ENCODE data around the gene PIK3CG.
"Not testable (repeated sequence)": the region's sequence is repeated elsewhere in the genome, so short reads cannot be mapped to it uniquely, and the experiment has no call there.

Gene PIK3CG

GRCh38 chr7:106929616-106930015 is 64.5 kb downstream of the PIK3CG start:
- not testable (repeated sequence) for H3K4me2 ChIP-seq (ENCODE audit: low read length, poor library complexity, severe bottlenecking); H2AK5ac ChIP-seq (ENCODE audit: low read length, severe bottlenecking); H3K9ac ChIP-seq (ENCODE audit: low read length); H3K14ac ChIP-seq (ENCODE audit: low read length in 2 of 2); H3K23ac ChIP-seq (ENCODE audit: low read length in 2 of 2); H3K27ac ChIP-seq (ENCODE audit: low read length, poor library complexity, severe bottlenecking); H3K4me3 ChIP-seq (ENCODE audit: insufficient read depth in 1 of 2, low read depth in 1 of 2, low read length in 2 of 2); H2BK15ac ChIP-seq (ENCODE audit: low read depth, poor library complexity, severe bottlenecking); H3K36me3 ChIP-seq (ENCODE audit: control insufficient read depth in 1 of 2, insufficient read depth in 2 of 2, low read depth in 1 of 2, low read length in 2 of 2); H2AFZ ChIP-seq (ENCODE audit: low read depth, low read length); H2BK12ac ChIP-seq (ENCODE audit: low read length in 2 of 2); H3K18ac ChIP-seq (ENCODE audit: low read depth in 1 of 2, low read length in 2 of 2); H4K8ac ChIP-seq (ENCODE audit: low read length); DNase-seq; H3K4ac ChIP-seq (ENCODE audit: low read depth in 1 of 2, low read length in 2 of 2); H3K79me1 ChIP-seq (replicated peaks; ENCODE audit: low read length, poor library complexity, severe bottlenecking); H3K4me1 ChIP-seq (ENCODE audit: control insufficient read depth, insufficient read depth, low read depth, low read length); H3K9me3 ChIP-seq (ENCODE audit: control insufficient read depth, low read length); H2BK5ac ChIP-seq (ENCODE audit: low read depth, low read length, poor library complexity, severe bottlenecking); H2BK120ac ChIP-seq (ENCODE audit: low read depth, low read length); H4K91ac ChIP-seq (ENCODE audit: low read length); H3K27me3 ChIP-seq (ENCODE audit: control insufficient read depth in 1 of 2, insufficient read depth in 1 of 2, low read length in 2 of 2)
- WGBS = 100% methylated on average over 2 of the region's 2 CpGs

- H3K23ac ChIP-seq (ENCODE audit: low read length in 2 of 2) = no peak overlapping the region
- no peak overlapping the region for H4K8ac ChIP-seq (ENCODE audit: low read length)
- no peak overlapping the region for H3K9ac ChIP-seq (ENCODE audit: low read length)
- H3K9me3 ChIP-seq (ENCODE audit: control insufficient read depth, low read length) = no peaks in the 10 kb centered on the region
- no peak overlapping the region for H2BK12ac ChIP-seq (ENCODE audit: low read length in 2 of 2)
- H3K14ac ChIP-seq (ENCODE audit: low read length in 2 of 2) = no peak overlapping the region
- H3K27me3 ChIP-seq (ENCODE audit: control insufficient read depth in 1 of 2, insufficient read depth in 1 of 2, low read length in 2 of 2) = no peaks in the 10 kb centered on the region
- no peak overlapping the region for H3K4me2 ChIP-seq (ENCODE audit: low read length, poor library complexity, severe bottlenecking)
- no peak overlapping the region for H3K27ac ChIP-seq (ENCODE audit: low read length, poor library complexity, severe bottlenecking)
- no peak overlapping the region for H3K4ac ChIP-seq (ENCODE audit: low read depth in 1 of 2, low read length in 2 of 2)
- no peaks in the 10 kb centered on the region for H3K79me1 ChIP-seq (replicated peaks; ENCODE audit: low read length, poor library complexity, severe bottlenecking)
- no peaks in the 10 kb centered on the region for H3K4me1 ChIP-seq (ENCODE audit: control insufficient read depth, insufficient read depth, low read depth, low read length)
- no peak overlapping the region for H3K4me3 ChIP-seq (ENCODE audit: insufficient read depth in 1 of 2, low read depth in 1 of 2, low read length in 2 of 2)
- 97% methylated on average over 4 of the region's 6 CpGs for WGBS
- H2BK5ac ChIP-seq (ENCODE audit: low read depth, low read length, poor library complexity, severe bottlenecking) = no peak overlapping the region
- no peak overlapping the region for H2BK120ac ChIP-seq (ENCODE audit: low read depth, low read length)
- no peak overlapping the region for H2BK15ac ChIP-seq (ENCODE audit: low read depth, poor library complexity, severe bottlenecking)
- no peak for DNase-seq
- no peak overlapping the region for H2AFZ ChIP-seq (ENCODE audit: low read depth, low read length)
- H3K36me3 ChIP-seq (ENCODE audit: control insufficient read depth in 1 of 2, insufficient read depth in 2 of 2, low read depth in 1 of 2, low read length in 2 of 2) = no peaks in the 10 kb centered on the region
- no peak overlapping the region for H3K18ac ChIP-seq (ENCODE audit: low read depth in 1 of 2, low read length in 2 of 2)
- no peak overlapping the region for H2AK5ac ChIP-seq (ENCODE audit: low read length, severe bottlenecking)
- no peak overlapping the region for H4K91ac ChIP-seq (ENCODE audit: low read length)
These were observed 71.2 kb downstream of the PIK3CG start for GRCh38 chr7:106936236-106936635.

GRCh38 chr7:106938122-106938521 is 73.0 kb downstream of the PIK3CG start:
- H2AFZ ChIP-seq (ENCODE audit: low read depth, low read length); H3K9ac ChIP-seq (ENCODE audit: low read length); H3K4me2 ChIP-seq (ENCODE audit: low read length, poor library complexity, severe bottlenecking); DNase-seq; H4K91ac ChIP-seq (ENCODE audit: low read length); H2BK15ac ChIP-seq (ENCODE audit: low read depth, poor library complexity, severe bottlenecking); H3K79me1 ChIP-seq (replicated peaks; ENCODE audit: low read length, poor library complexity, severe bottlenecking); H2BK120ac ChIP-seq (ENCODE audit: low read depth, low read length); H3K14ac ChIP-seq (ENCODE audit: low read length in 2 of 2); H3K4me1 ChIP-seq (ENCODE audit: control insufficient read depth, insufficient read depth, low read depth, low read length); H3K4ac ChIP-seq (ENCODE audit: low read depth in 1 of 2, low read length in 2 of 2); H3K27me3 ChIP-seq (ENCODE audit: control insufficient read depth in 1 of 2, insufficient read depth in 1 of 2, low read length in 2 of 2); H3K18ac ChIP-seq (ENCODE audit: low read depth in 1 of 2, low read length in 2 of 2); H4K8ac ChIP-seq (ENCODE audit: low read length); H3K36me3 ChIP-seq (ENCODE audit: control insufficient read depth in 1 of 2, insufficient read depth in 2 of 2, low read depth in 1 of 2, low read length in 2 of 2); H2BK12ac ChIP-seq (ENCODE audit: low read length in 2 of 2); H2AK5ac ChIP-seq (ENCODE audit: low read length, severe bottlenecking); H2BK5ac ChIP-seq (ENCODE audit: low read depth, low read length, poor library complexity, severe bottlenecking); H3K27ac ChIP-seq (ENCODE audit: low read length, poor library complexity, severe bottlenecking); H3K9me3 ChIP-seq (ENCODE audit: control insufficient read depth, low read length); H3K4me3 ChIP-seq (ENCODE audit: insufficient read depth in 1 of 2, low read depth in 1 of 2, low read length in 2 of 2); H3K23ac ChIP-seq (ENCODE audit: low read length in 2 of 2): not testable (repeated sequence)
- WGBS = 95% methylated on average over 5 of the region's 7 CpGs

GRCh38 chr7:106938803-106939202 is 73.7 kb downstream of the PIK3CG start:
- H3K4me1 ChIP-seq (ENCODE audit: control insufficient read depth, insufficient read depth, low read depth, low read length) = no peaks in the 10 kb centered on the region
- H2BK120ac ChIP-seq (ENCODE audit: low read depth, low read length) = no peak overlapping the region
- no peak for DNase-seq
- no peaks in the 10 kb centered on the region for H3K27me3 ChIP-seq (ENCODE audit: control insufficient read depth in 1 of 2, insufficient read depth in 1 of 2, low read length in 2 of 2)
- H3K9me3 ChIP-seq (ENCODE audit: control insufficient read depth, low read length) = no peaks in the 10 kb centered on the region
- no peak overlapping the region for H3K14ac ChIP-seq (ENCODE audit: low read length in 2 of 2)
- no peak overlapping the region for H3K18ac ChIP-seq (ENCODE audit: low read depth in 1 of 2, low read length in 2 of 2)
- no peak overlapping the region for H2AFZ ChIP-seq (ENCODE audit: low read depth, low read length)
- WGBS = 96% methylated on average over 2 of the region's 5 CpGs
- H3K36me3 ChIP-seq (ENCODE audit: control insufficient read depth in 1 of 2, insufficient read depth in 2 of 2, low read depth in 1 of 2, low read length in 2 of 2) = no peaks in the 10 kb centered on the region
- no peaks in the 10 kb centered on the region for H3K79me1 ChIP-seq (replicated peaks; ENCODE audit: low read length, poor library complexity, severe bottlenecking)
- H3K9ac ChIP-seq (ENCODE audit: low read length) = no peak overlapping the region
- no peak overlapping the region for H4K91ac ChIP-seq (ENCODE audit: low read length)
- H3K23ac ChIP-seq (ENCODE audit: low read length in 2 of 2) = no peak overlapping the region
- H4K8ac ChIP-seq (ENCODE audit: low read length) = no peak overlapping the region
- H2BK12ac ChIP-seq (ENCODE audit: low read length in 2 of 2) = no peak overlapping the region
- no peak overlapping the region for H2BK5ac ChIP-seq (ENCODE audit: low read depth, low read length, poor library complexity, severe bottlenecking)
- H2BK15ac ChIP-seq (ENCODE audit: low read depth, poor library complexity, severe bottlenecking) = no peak overlapping the region
- no peak overlapping the region for H3K27ac ChIP-seq (ENCODE audit: low read length, poor library complexity, severe bottlenecking)
- H3K4me2 ChIP-seq (ENCODE audit: low read length, poor library complexity, severe bottlenecking) = no peak overlapping the region
- H3K4me3 ChIP-seq (ENCODE audit: insufficient read depth in 1 of 2, low read depth in 1 of 2, low read length in 2 of 2) = no peak overlapping the region
- H2AK5ac ChIP-seq (ENCODE audit: low read length, severe bottlenecking) = no peak overlapping the region
- H3K4ac ChIP-seq (ENCODE audit: low read depth in 1 of 2, low read length in 2 of 2) = no peak overlapping the region
